Activated naive CD4-positive, alpha-beta T cell treated with anti-CD3 and anti-CD28 coated beads, Interleukin-2, amount 10 ng/mL, durations not matched to agents 7 days and 5 days (primary cell): ENCODE data around the gene ORC3.
"Not testable (repeated sequence)": the region's sequence is repeated elsewhere in the genome, so short reads cannot be mapped to it uniquely, and the experiment has no call there.

ENCODE experiments used
- CTCF ChIA-PET: fragments of 350-600 bp; sonication (Branson Sonifier 250); formaldehyde crosslinking; loops from one replicate; lab custom pipeline; 2021; ENCODE audit warnings: antibody characterized with exemption; lab: Charles Lee
- DNase-seq: peaks from one replicate; pipeline ENCODE4 v3.0.0-alpha.2; 2020
- H3K27ac Mint-ChIP-seq: one replicate; pipeline ENCODE4 v1.8.0; 2021; ENCODE audit warnings: mild to moderate bottlenecking, moderate library complexity, mixed read lengths
- H3K27me3 Mint-ChIP-seq: one replicate; pipeline ENCODE4 v1.8.0; 2021; ENCODE audit warnings: mild to moderate bottlenecking, mixed read lengths
- H3K36me3 Mint-ChIP-seq: one replicate; pipeline ENCODE4 v1.8.0; 2021; ENCODE audit warnings: mixed read lengths
- H3K4me1 Mint-ChIP-seq: one replicate; pipeline ENCODE4 v1.8.0; 2021; ENCODE audit warnings: mixed read lengths
- H3K4me3 Mint-ChIP-seq: one replicate; pipeline ENCODE4 v1.8.0; 2021; ENCODE audit warnings: mild to moderate bottlenecking, moderate library complexity, mixed read lengths
- H3K9me3 Mint-ChIP-seq: one replicate; pipeline ENCODE4 v1.8.0; 2021; ENCODE audit warnings: mixed read lengths

The ORC3 gene

GRCh38 chr6:87675004-87675681 lies 85.2 kb downstream of the ORC3 start:
- peaks cover 21% of the 10 kb centered on the region for H3K4me1 Mint-ChIP-seq
- CTCF ChIA-PET, result no interaction called here
- H3K9me3 Mint-ChIP-seq, result no peaks in the 10 kb centered on the region
- no peak for DNase-seq
- peaks cover 64% of the 10 kb centered on the region for H3K36me3 Mint-ChIP-seq
- H3K4me3 Mint-ChIP-seq, result no peak overlapping the region
- H3K27me3 Mint-ChIP-seq, result no peaks in the 10 kb centered on the region
- H3K27ac Mint-ChIP-seq, result no peak overlapping the region

- H3K36me3 Mint-ChIP-seq, result peaks cover 52% of the 10 kb centered on the region
Measured at GRCh38 chr6:87682310-87682709, 92.4 kb downstream of the ORC3 start.

GRCh38 chr6:87683890-87684289 lies 94.0 kb downstream of the ORC3 start:
- Mint-ChIP-seq H3K36me3 (peaks cover 41% of the 10 kb centered on the region), H3K27ac (no peak overlapping the region), H3K27me3 (no peaks in the 10 kb centered on the region), H3K4me3 (no peak overlapping the region), H3K9me3 (no peaks in the 10 kb centered on the region), H3K4me1 (peaks cover 29% of the 10 kb centered on the region)
- CTCF ChIA-PET, result no interaction called here
- DNase-seq, result no peak

More at GRCh38 chr6:87682310-87682709, 92.4 kb downstream of the ORC3 start:
- Mint-ChIP-seq H3K27me3 (no peaks in the 10 kb centered on the region), H3K9me3 (no peaks in the 10 kb centered on the region), H3K27ac (no peak overlapping the region), H3K4me1 (peaks cover 36% of the 10 kb centered on the region), H3K4me3 (no peak overlapping the region)
- no peak for DNase-seq
- CTCF ChIA-PET, result no interaction called here

GRCh38 chr6:87684895-87685654 lies 95.1 kb downstream of the ORC3 start:
- no peak overlapping the region for H3K27ac Mint-ChIP-seq
- peaks cover 29% of the 10 kb centered on the region for H3K4me1 Mint-ChIP-seq
- H3K4me3 Mint-ChIP-seq, result no peak overlapping the region
- peaks cover 37% of the 10 kb centered on the region for H3K36me3 Mint-ChIP-seq
- CTCF ChIA-PET, result no interaction called here
- H3K27me3 Mint-ChIP-seq, result no peaks in the 10 kb centered on the region
- no peaks in the 10 kb centered on the region for H3K9me3 Mint-ChIP-seq
- no peak for DNase-seq

GRCh38 chr6:87686636-87687205 lies 96.8 kb downstream of the ORC3 start:
- H3K9me3 Mint-ChIP-seq, H3K4me3 Mint-ChIP-seq, DNase-seq, CTCF ChIA-PET, H3K27me3 Mint-ChIP-seq, H3K27ac Mint-ChIP-seq: not testable (repeated sequence)
- Mint-ChIP-seq H3K4me1 (peaks cover 33% of the 10 kb centered on the region), H3K36me3 (peaks cover 37% of the 10 kb centered on the region)

GRCh38 chr6:87687296-87687695 lies 97.4 kb downstream of the ORC3 start:
- H3K4me1 Mint-ChIP-seq, result peaks cover 35% of the 10 kb centered on the region
- H3K27ac Mint-ChIP-seq, result peak overlapping the region; percentile 11
- H3K9me3 Mint-ChIP-seq, result no peaks in the 10 kb centered on the region

GRCh38 chr6:87687893-87688292 lies 98.0 kb downstream of the ORC3 start:
- CTCF ChIA-PET, result not testable (repeated sequence)

More at GRCh38 chr6:87687296-87687695, 97.4 kb downstream of the ORC3 start:
- Mint-ChIP-seq H3K27me3 (no peaks in the 10 kb centered on the region), H3K36me3 (peaks cover 32% of the 10 kb centered on the region), H3K4me3 (no peak overlapping the region)
- no peak for DNase-seq
- CTCF ChIA-PET, result no interaction called here

GRCh38 chr6:87690441-87690840 lies 100.5 kb downstream of the ORC3 start:
- CTCF ChIA-PET, result no interaction called here
- Mint-ChIP-seq H3K27me3 (no peaks in the 10 kb centered on the region), H3K27ac (no peak overlapping the region), H3K9me3 (no peaks in the 10 kb centered on the region), H3K4me3 (no peak overlapping the region), H3K36me3 (peaks cover 30% of the 10 kb centered on the region), H3K4me1 (peaks cover 39% of the 10 kb centered on the region)
- no peak for DNase-seq

More at GRCh38 chr6:87687893-87688292, 98.0 kb downstream of the ORC3 start:
- not testable (repeated sequence) for DNase-seq, H3K27me3 Mint-ChIP-seq, H3K4me3 Mint-ChIP-seq, H3K27ac Mint-ChIP-seq, H3K9me3 Mint-ChIP-seq
- peaks cover 28% of the 10 kb centered on the region for H3K36me3 Mint-ChIP-seq
- H3K4me1 Mint-ChIP-seq, result peaks cover 31% of the 10 kb centered on the region

- DNase-seq, result no peak
- Mint-ChIP-seq H3K4me1 (peaks cover 41% of the 10 kb centered on the region), H3K9me3 (no peaks in the 10 kb centered on the region), H3K4me3 (no peak overlapping the region), H3K27ac (no peak overlapping the region), H3K27me3 (no peaks in the 10 kb centered on the region), H3K36me3 (peaks cover 20% of the 10 kb centered on the region)
- CTCF ChIA-PET, result no interaction called here
Measured at GRCh38 chr6:87692086-87692485, 102.2 kb downstream of the ORC3 start.

- H3K27ac Mint-ChIP-seq, DNase-seq, H3K4me3 Mint-ChIP-seq, H3K9me3 Mint-ChIP-seq, CTCF ChIA-PET, H3K27me3 Mint-ChIP-seq: not testable (repeated sequence)
- Mint-ChIP-seq H3K4me1 (peaks cover 57% of the 10 kb centered on the region), H3K36me3 (peaks cover 28% of the 10 kb centered on the region)
Measured at GRCh38 chr6:87696817-87697216, 106.9 kb downstream of the ORC3 start.

GRCh38 chr6:87697581-87698546 lies 107.9 kb downstream of the ORC3 start:
- CTCF ChIA-PET, result interaction anchor here (0.7 to 0.9 kb wide), 2 partner anchors 25 to 226 kb away, joined by 3 read pairs; no protein-coding TSS in a partner anchor
- H3K27ac Mint-ChIP-seq, result peak overlapping the region; percentile 75
- H3K4me1 Mint-ChIP-seq, result peaks cover 59% of the 10 kb centered on the region
- H3K27me3 Mint-ChIP-seq, result no peaks in the 10 kb centered on the region
- no peak for DNase-seq
- H3K36me3 Mint-ChIP-seq, result peaks cover 28% of the 10 kb centered on the region
- H3K4me3 Mint-ChIP-seq, result peak overlapping the region; percentile 90
- no peaks in the 10 kb centered on the region for H3K9me3 Mint-ChIP-seq

- Mint-ChIP-seq H3K27me3 (no peaks in the 10 kb centered on the region), H3K9me3 (no peaks in the 10 kb centered on the region), H3K36me3 (peaks cover 28% of the 10 kb centered on the region), H3K27ac (peak overlapping the region; percentile 75), H3K4me1 (peaks cover 57% of the 10 kb centered on the region), H3K4me3 (peak overlapping the region; percentile 90)
- no peak for DNase-seq
- CTCF ChIA-PET, result interaction anchor here (0.7 kb wide), 1 partner anchor 227 kb away, joined by 3 read pairs; no protein-coding TSS in a partner anchor
Measured at GRCh38 chr6:87698547-87699006, 108.6 kb downstream of the ORC3 start.

- Mint-ChIP-seq H3K9me3 (no peaks in the 10 kb centered on the region), H3K36me3 (peaks cover 25% of the 10 kb centered on the region), H3K27me3 (no peaks in the 10 kb centered on the region), H3K4me1 (peaks cover 48% of the 10 kb centered on the region), H3K4me3 (peak overlapping the region; percentile 90), H3K27ac (peak overlapping the region; percentile 75)
- CTCF ChIA-PET, result interaction anchor here (0.7 to 0.9 kb wide), 2 partner anchors 90 to 133 kb away, joined by 3 to 4 read pairs; no protein-coding TSS in a partner anchor
- DNase-seq, result no peak
Measured at GRCh38 chr6:87699576-87699975, 109.6 kb downstream of the ORC3 start.
